HL-60 (cell line): ENCODE results near the gene BBOX1.

Experiments
- DNase-seq, 2 experiments: peaks; one replicate each; pipeline ENCODE4 v3.0.0-alpha.2; 2010 to 2020; ENCODE audit warnings: low read depth in 1 of 2, low spot score in 1 of 2
- H3K27ac ChIP-seq: fragments of 250-450 bp; sonication (Bioruptor Pico); replicated peaks from 2 replicates; pipeline ENCODE4 v1.5.1; 2020; ENCODE audit warnings: mild to moderate bottlenecking, moderate library complexity
- H3K27me3 ChIP-seq: fragments of 250-450 bp; sonication (Bioruptor Pico); 2 replicates; pipeline ENCODE4 v1.5.1; 2021; ENCODE audit warnings: mild to moderate bottlenecking, moderate library complexity; ENCODE audit not compliant: insufficient read depth, poor library complexity, severe bottlenecking
- H3K4me3 ChIP-seq: replicated peaks from 2 replicates; pipeline ENCODE4 v1.5.1; 2011; ENCODE audit warnings: mild to moderate bottlenecking, control low read depth, low read length; ENCODE audit not compliant: insufficient read depth
- GABPA ChIP-seq: IDR thresholded peaks from 2 replicates; pipeline ENCODE4 v1.6.1; 2012; ENCODE audit warnings: low read depth
- POLR2AphosphoS5 ChIP-seq: IDR thresholded peaks from 2 replicates; pipeline ENCODE4 v1.6.1; 2012; ENCODE audit warnings: low read depth
- REST ChIP-seq: IDR thresholded peaks from 2 replicates; pipeline ENCODE4 v1.6.1; 2012; ENCODE audit warnings: low read depth; ENCODE audit not compliant: insufficient replicate concordance
- SPI1 ChIP-seq: IDR thresholded peaks from 2 replicates; pipeline ENCODE4 v1.6.1; 2012; ENCODE audit warnings: low read depth, mild to moderate bottlenecking, borderline replicate concordance
- TF ChIP-seq, protein P1 (sequence below): IDR thresholded peaks from one replicate; pipeline ENCODE4 v1.5.1; 2011; ENCODE audit warnings: low read length, control low read depth, inconsistent platforms; ENCODE audit not compliant: insufficient read depth

Gene BBOX1

GRCh38 chr11:27095887-27096286 is 55.3 kb downstream of the BBOX1 start:
- H3K27ac ChIP-seq = no peak overlapping the region
- TF ChIP-seq SPI1 (no peak), GABPA (no peak)

DNA sequence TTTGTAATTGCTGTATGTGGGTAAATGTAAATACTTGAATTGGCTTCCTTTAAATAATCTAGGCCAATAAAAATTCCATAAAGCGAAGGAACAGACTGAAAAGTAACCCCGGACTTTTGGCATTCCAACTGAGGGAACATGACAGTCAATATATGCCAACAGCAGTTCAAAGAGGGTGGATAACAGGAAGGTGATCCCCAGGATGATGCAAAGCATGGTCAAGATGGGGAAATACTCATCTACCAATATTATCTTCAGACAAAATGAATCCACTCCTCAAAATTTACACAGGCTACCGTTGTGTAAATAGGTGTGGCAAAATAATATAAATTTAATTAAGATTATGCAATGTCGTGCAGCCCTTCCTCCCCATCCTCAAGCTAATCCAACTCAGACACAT is 56.9 kb downstream of the BBOX1 start:
- DNase-seq = no peak
- Histone ChIP-seq H3K27ac (no peak overlapping the region), H3K27me3 (no peaks in the 10 kb centered on the region), H3K4me3 (no peak overlapping the region)
- TF ChIP-seq REST = no peak

More at GRCh38 chr11:27095887-27096286, 55.3 kb downstream of the BBOX1 start:
- Histone ChIP-seq H3K27me3 (no peaks in the 10 kb centered on the region), H3K4me3 (no peak overlapping the region)
- DNase-seq = no peak

GRCh38 chr11:27100534-27100933 is 59.9 kb downstream of the BBOX1 start:
- Histone ChIP-seq H3K27me3 (no peaks in the 10 kb centered on the region), H3K4me3 (no peak overlapping the region), H3K27ac (no peak overlapping the region)
- DNase-seq = no peak
- TF ChIP-seq POLR2AphosphoS5 (no peak), REST (no peak), GABPA (no peak), SPI1 (no peak)
- TF ChIP-seq, protein P1, sequence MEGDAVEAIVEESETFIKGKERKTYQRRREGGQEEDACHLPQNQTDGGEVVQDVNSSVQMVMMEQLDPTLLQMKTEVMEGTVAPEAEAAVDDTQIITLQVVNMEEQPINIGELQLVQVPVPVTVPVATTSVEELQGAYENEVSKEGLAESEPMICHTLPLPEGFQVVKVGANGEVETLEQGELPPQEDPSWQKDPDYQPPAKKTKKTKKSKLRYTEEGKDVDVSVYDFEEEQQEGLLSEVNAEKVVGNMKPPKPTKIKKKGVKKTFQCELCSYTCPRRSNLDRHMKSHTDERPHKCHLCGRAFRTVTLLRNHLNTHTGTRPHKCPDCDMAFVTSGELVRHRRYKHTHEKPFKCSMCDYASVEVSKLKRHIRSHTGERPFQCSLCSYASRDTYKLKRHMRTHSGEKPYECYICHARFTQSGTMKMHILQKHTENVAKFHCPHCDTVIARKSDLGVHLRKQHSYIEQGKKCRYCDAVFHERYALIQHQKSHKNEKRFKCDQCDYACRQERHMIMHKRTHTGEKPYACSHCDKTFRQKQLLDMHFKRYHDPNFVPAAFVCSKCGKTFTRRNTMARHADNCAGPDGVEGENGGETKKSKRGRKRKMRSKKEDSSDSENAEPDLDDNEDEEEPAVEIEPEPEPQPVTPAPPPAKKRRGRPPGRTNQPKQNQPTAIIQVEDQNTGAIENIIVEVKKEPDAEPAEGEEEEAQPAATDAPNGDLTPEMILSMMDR = no peak

DNA sequence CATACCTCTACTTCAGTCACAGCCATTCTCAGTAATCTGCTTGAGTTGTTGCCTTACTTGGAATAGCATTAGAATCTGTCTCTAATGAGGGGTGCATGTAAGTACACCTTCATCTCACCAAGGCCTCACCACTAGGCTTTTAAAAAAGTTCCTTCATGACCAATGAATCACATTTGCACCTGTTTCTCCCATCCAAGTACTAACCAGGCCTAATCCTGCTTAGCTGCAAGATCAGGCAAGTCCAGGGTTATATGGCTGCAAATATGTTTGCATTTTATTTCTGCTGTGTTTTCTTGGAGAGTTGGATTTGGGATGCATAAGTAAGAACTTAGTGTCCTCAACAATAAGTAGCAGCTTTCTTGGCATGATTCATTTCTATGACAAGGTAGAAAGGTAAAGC is 66.9 kb downstream of the BBOX1 start:
- H3K27me3 ChIP-seq = no peaks in the 10 kb centered on the region
- TF ChIP-seq, protein P1 = no peak
- TF ChIP-seq GABPA = no peak
- TF ChIP-seq POLR2AphosphoS5 = no peak
- TF ChIP-seq SPI1 = no peak
- no peak for TF ChIP-seq REST
- no peak for DNase-seq
- H3K4me3 ChIP-seq = no peak overlapping the region
- H3K27ac ChIP-seq = no peak overlapping the region
